GM20000 (cell line): ENCODE data around the gene TEP1.

Source experiments
- DNase-seq: peaks from one replicate; pipeline ENCODE4 v3.0.0; 2012; ENCODE audit warnings: low spot score
- CTCF ChIP-seq: IDR thresholded peaks from 2 replicates; pipeline ENCODE4 v1.5.1; 2012; ENCODE audit warnings: mild to moderate bottlenecking, control low read depth; ENCODE audit errors: extremely low read depth, missing control alignments

The TEP1 gene

GRCh38 chr14:20356422-20356821 lies 56.9 kb downstream of the TEP1 start:
- no peak for DNase-seq
- no peak for TF ChIP-seq CTCF

GRCh38 chr14:20350860-20351259 lies 62.4 kb downstream of the TEP1 start:
- no peak for DNase-seq
- TF ChIP-seq CTCF = no peak

GRCh38 chr14:20350282-20350681 lies 63.0 kb downstream of the TEP1 start:
- TF ChIP-seq CTCF = no peak
- DNase-seq = no peak

GRCh38 chr14:20347747-20348146 lies 65.6 kb downstream of the TEP1 start:
- no peak for DNase-seq
- no peak for TF ChIP-seq CTCF

GRCh38 chr14:20346713-20347112 lies 66.6 kb downstream of the TEP1 start:
- TF ChIP-seq CTCF = no peak
- no peak for DNase-seq

GRCh38 chr14:20345366-20345765 lies 67.9 kb downstream of the TEP1 start:
- no peak for DNase-seq
- TF ChIP-seq CTCF = no peak

GRCh38 chr14:20343862-20344220 lies 69.5 kb downstream of the TEP1 start:
- TF ChIP-seq CTCF = no peak
- DNase-seq = no peak
